ENCODE measurements around the gene FOXD2.

DNA sequence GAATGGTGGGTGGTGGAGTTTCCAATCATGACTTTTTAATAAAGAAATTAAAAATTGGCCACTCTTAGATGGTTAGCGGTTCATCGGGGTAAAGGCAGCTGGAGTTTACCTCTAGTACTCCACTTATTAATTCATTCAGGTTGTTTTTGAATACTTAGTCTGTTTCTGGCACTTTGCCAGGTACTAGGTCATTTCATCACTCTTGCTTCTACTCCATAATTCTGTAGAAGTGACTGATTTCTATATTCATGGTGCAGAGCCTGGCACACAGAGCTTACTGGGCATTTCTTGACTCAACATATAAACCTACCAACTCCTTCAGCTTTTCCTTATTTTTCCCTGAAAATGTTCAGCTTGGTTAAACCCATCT is 31.5 kb downstream of the FOXD2 start:
- TF ChIP-seq RAD21 (IDR thresholded peaks at IDR 0.05; ENCODE audit: low read depth) (no peak), YY1 (IDR thresholded peaks at IDR 0.05; ENCODE audit: low read depth) (no peak), REST (IDR thresholded peaks at IDR 0.05; ENCODE audit: low read depth) (no peak), TCF12 (IDR thresholded peaks at IDR 0.05; ENCODE audit: low read depth) (no peak)
